ENCODE measurements around the gene ENOX1.

Gene ENOX1

GRCh38 chr13:43776006-43776405, 10.8 kb downstream of the ENOX1 start:
- no peak overlapping the region for H3K4me3 ChIP-seq (ENCODE audit: low read depth, low read length)
- TF ChIP-seq CTCF (IDR thresholded peaks at IDR 0.05; ENCODE audit: low read depth, low read length): no peak

DNA sequence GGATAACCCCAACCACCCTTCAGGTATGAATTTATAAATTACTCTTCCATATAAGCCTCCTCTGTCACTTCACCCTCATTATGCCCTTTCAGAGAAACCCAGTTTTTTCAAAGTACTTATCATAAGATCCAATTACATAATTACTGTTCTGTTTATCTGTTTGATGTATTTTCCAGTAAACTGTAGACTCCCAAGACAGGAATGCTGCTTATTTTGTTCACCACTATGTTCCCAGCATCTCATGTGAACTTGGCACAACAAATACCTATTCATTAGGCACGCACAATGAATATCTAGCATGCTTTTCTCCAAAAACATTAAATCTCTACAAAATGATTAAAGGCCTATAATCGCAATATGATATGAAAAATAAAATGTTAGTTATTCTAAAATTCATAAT, 13.2 kb downstream of the ENOX1 start:
- H3K4me3 ChIP-seq (ENCODE audit: low read depth, low read length): no peak overlapping the region
- TF ChIP-seq CTCF (IDR thresholded peaks at IDR 0.05; ENCODE audit: low read depth, low read length): no peak

DNA sequence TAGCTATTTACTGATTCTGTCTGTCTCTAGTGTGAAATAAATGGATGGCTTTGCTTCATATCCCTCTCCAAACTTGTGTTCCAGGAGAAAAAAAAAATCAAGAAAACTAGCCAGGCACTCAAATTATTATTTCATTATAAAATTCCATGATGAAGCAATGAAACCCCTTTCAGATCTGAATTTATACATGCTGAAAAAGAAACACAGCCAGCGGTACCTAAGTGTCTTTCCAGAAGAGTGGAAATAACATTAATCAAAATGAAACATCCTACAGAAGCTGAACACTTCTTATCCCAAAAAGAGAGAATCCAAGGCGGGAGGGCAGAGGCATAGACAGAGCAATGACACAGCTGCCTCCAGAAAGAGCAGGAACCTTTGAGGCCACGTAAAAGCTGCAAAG, 15.9 kb downstream of the ENOX1 start:
- TF ChIP-seq CTCF (IDR thresholded peaks at IDR 0.05; ENCODE audit: low read depth, low read length): no peak
- H3K4me3 ChIP-seq (ENCODE audit: low read depth, low read length): no peak overlapping the region

- H3K4me3 ChIP-seq (ENCODE audit: low read depth, low read length): no peak overlapping the region
- no peak for TF ChIP-seq CTCF (IDR thresholded peaks at IDR 0.05; ENCODE audit: low read depth, low read length)
Measured at GRCh38 chr13:43769529-43769928, 17.2 kb downstream of the ENOX1 start.

DNA sequence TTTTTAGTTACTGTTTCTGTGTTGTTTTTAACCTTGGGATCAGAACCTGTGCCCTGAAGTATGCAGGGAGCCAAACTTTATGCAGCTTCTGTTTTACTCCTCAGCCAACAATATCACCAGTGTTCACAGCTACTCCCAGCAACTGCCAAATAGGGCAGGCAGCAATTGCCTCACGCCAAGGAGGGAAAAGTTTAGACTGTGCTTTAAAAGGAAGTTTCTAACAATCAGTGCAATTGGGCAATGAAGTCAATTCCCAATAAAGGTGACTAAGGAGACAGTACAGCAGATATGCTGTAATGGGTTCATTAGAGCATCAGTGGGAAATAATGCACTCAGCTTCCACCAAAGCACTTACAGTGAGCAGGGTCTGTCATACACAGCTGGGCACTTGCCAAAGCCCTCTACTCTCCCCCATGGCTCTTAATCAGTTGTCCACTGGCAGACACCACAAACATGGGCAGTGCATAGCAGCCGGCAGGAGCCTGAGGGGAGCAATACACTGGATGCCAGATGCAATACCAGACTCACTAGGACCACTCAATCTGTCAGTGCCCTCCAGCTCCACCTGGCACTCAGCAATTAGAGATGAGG, 19.3 kb downstream of the ENOX1 start:
- TF ChIP-seq CTCF (IDR thresholded peaks at IDR 0.05; ENCODE audit: low read depth, low read length): no peak
- no peak overlapping the region for H3K4me3 ChIP-seq (ENCODE audit: low read depth, low read length)

- TF ChIP-seq CTCF (IDR thresholded peaks at IDR 0.05; ENCODE audit: low read depth, low read length): no peak
- no peak overlapping the region for H3K4me3 ChIP-seq (ENCODE audit: low read depth, low read length)
Measured at GRCh38 chr13:43766725-43767124, 20.0 kb downstream of the ENOX1 start.

GRCh38 chr13:43764349-43764748, 22.4 kb downstream of the ENOX1 start:
- H3K4me3 ChIP-seq (ENCODE audit: low read depth, low read length): no peak overlapping the region
- TF ChIP-seq CTCF (IDR thresholded peaks at IDR 0.05; ENCODE audit: low read depth, low read length): no peak
